HepG2 (cell line): Measurements from ENCODE around the gene DIPK1B. TPM values are rescaled to one million over a fixed set of nuclear protein-coding genes. Genes with fewer than 3 reads are reported as not detected.
A peak's percentile ranks its signal among the peaks of the same experiment; 100 is the strongest.

Experiments
- ATAC-seq: fragments of 200-7000 bp; cut with Tn5 transposase; 3 replicates; pipeline ENCODE4 v1.9.1; 2020; ENCODE audit warnings: mild to moderate bottlenecking, moderate library complexity
- BruUV-seq: library from RNA; stranded (reverse); fragments of 400-500 nt; replicated peaks from 2 replicates; lab custom pipeline; 2021; lab: Mats Ljungman, UMichigan
- CTCF ChIA-PET: fragments of 300-600 bp; formaldehyde crosslinking; extraction: SDS; loops from one replicate; lab custom pipeline; 2021; ENCODE audit warnings: low total read pairs, inconsistent platforms, low intra/inter-chr PET ratio; lab: Yijun Ruan, JAX
- POLR2A ChIA-PET: fragments of 350-600 bp; sonication (Branson Sonifier 250); formaldehyde crosslinking; loops from one replicate; lab custom pipeline; 2020; ENCODE audit warnings: antibody characterized with exemption, inconsistent platforms; lab: Yijun Ruan, JAX
- DNase-seq: peaks from one replicate; pipeline ENCODE4 v3.0.0-alpha.2; 2015; ENCODE audit warnings: low spot score
- FAIRE-seq: peaks from 3 replicates; lab custom pipeline; 2011; peaks lifted over from hg19 to GRCh38; lab: Jason Lieb, UNC
- H2AFZ ChIP-seq: one replicate; pipeline ENCODE4 v1.6.1; 2011; ENCODE audit warnings: low read length, inconsistent platforms
- H3K27ac ChIP-seq: fragments of 300-600 bp; 3 replicates; pipeline ENCODE4 v1.8.0; 2011; ENCODE audit warnings: mixed run types, mild to moderate bottlenecking, mixed read lengths, low read length, inconsistent platforms; ENCODE audit not compliant: insufficient read depth; ENCODE audit errors: extremely low read length
- H3K27me3 ChIP-seq, 2 experiments: fragments of 200-600 bp in 1 of 2; 2 replicates in 1 of 2; 3 replicates in 1 of 2; pipeline versions ENCODE4 v1.6.0 to v1.8.0; 2011; ENCODE audit warnings: low read length in 2 of 2, mild to moderate bottlenecking in 2 of 2, moderate library complexity in 2 of 2, inconsistent platforms in 1 of 2; ENCODE audit not compliant: insufficient read depth in 2 of 2, control insufficient read depth in 1 of 2
- H3K36me3 ChIP-seq, 2 experiments: fragments of 200-600 bp in 1 of 2; replicated peaks in 1 of 2; 2 replicates in 1 of 2; 3 replicates in 1 of 2; pipeline versions ENCODE4 v1.5.1 to v1.8.0; 2011; ENCODE audit warnings: low read length in 2 of 2, inconsistent platforms in 1 of 2; ENCODE audit not compliant: insufficient read depth in 2 of 2, control insufficient read depth in 1 of 2
- H3K4me1 ChIP-seq: 2 replicates; pipeline ENCODE4 v1.5.1; 2012; ENCODE audit warnings: low read length, inconsistent platforms; ENCODE audit not compliant: insufficient read depth
- H3K4me2 ChIP-seq: 2 replicates; pipeline ENCODE4 v1.6.0; 2011; ENCODE audit warnings: low read depth, low read length, inconsistent platforms
- H3K4me3 ChIP-seq, 3 experiments: fragments of 200-600 bp in 1 of 3; sonication (generic), shearing (Covaris generic) in 1 of 3; replicated peaks in 1 of 3; 2 replicates each; pipeline ENCODE4 v1.5.1; 2011 to 2016; ENCODE audit warnings: low read length in 3 of 3, inconsistent platforms in 2 of 3, low read depth in 2 of 3, mild to moderate bottlenecking in 2 of 3, control low read depth in 1 of 3, mixed read lengths in 1 of 3; ENCODE audit not compliant: insufficient read depth in 1 of 3
- H3K79me2 ChIP-seq: one replicate; pipeline ENCODE4 v1.6.1; 2011; ENCODE audit warnings: low read length, inconsistent platforms; ENCODE audit not compliant: insufficient read depth
- H3K9ac ChIP-seq: 2 replicates; pipeline ENCODE4 v1.6.0; 2011; ENCODE audit warnings: mild to moderate bottlenecking, low read depth, low read length, inconsistent platforms; ENCODE audit not compliant: insufficient read depth
- H3K9me3 ChIP-seq: 2 replicates; pipeline ENCODE4 v1.5.1; 2012; ENCODE audit warnings: mild to moderate bottlenecking, low read length
- H4K20me1 ChIP-seq: 2 replicates; pipeline ENCODE4 v1.6.0; 2011; ENCODE audit warnings: inconsistent platforms, mild to moderate bottlenecking, low read length, moderate library complexity; ENCODE audit not compliant: insufficient read depth
- GATA4 ChIP-seq: sonication (generic); IDR thresholded peaks from 2 replicates; pipeline ENCODE4 v1.6.1; 2016; ENCODE audit warnings: antibody characterized with exemption, low read depth, borderline replicate concordance
- ZBTB10 ChIP-seq: sonication (generic); formaldehyde crosslinking; IDR thresholded peaks from 2 replicates; pipeline ENCODE4 v1.4.0; 2020; ENCODE audit warnings: missing genetic modification reagents, borderline replicate concordance
- ZNF510 ChIP-seq: sonication (generic); formaldehyde crosslinking; IDR thresholded peaks from 2 replicates; pipeline ENCODE4 v1.4.0; 2020; ENCODE audit warnings: low read depth, mild to moderate bottlenecking, missing genetic modification reagents
- WGBS: methylation state at CpG from one replicate; pipeline ENCODE4 v1.1.6; 2017; ENCODE audit warnings: low lambda C conversion rate; 5-methylcytosine and 5-hydroxymethylcytosine counted together
- in situ Hi-C: cut with HindIII; loops from 2 replicates; pipeline ENCODE4 v1.10.0; 2017; ENCODE audit warnings: low pct_unique_long_range_greater_than_20kb; ENCODE audit not compliant: extremely low pct_ligation_motif_present
- intact Hi-C: fragments of 100-400 bp; cut with micrococcal nuclease; formaldehyde crosslinking; loops from one replicate; pipeline ENCODE4 v1.10.0; 2022; ENCODE audit not compliant: unreplicated experiment
- polyA plus RNA-seq, 8 experiments: library from polyadenylated mRNA; depleted of rRNA in 3 of 8; stranded (reverse) in 7 of 8; unstranded in 1 of 8; fragments of >200 nt; fragmentation: Illumina TruSeq in 4 of 8; extraction: Trizol in 4 of 8; gene quantifications; 2 replicates each; pipeline versions ENCODE4 v1.2.1 to v1.2.3, GENCODE V29; 2011 to 2016; ENCODE audit warnings: low read depth in 4 of 8, missing spikeins in 1 of 8, mixed read lengths in 1 of 8; ENCODE audit not compliant: insufficient read depth in 1 of 8
- total RNA-seq, 5 experiments: library from RNA; depleted of rRNA; stranded (reverse); fragments of >200 nt; fragmentation: Illumina TruSeq; extraction: Trizol; gene quantifications; 2 replicates each; pipeline ENCODE4 v1.2.3, GENCODE V29; 2016; ENCODE audit warnings: low read depth in 1 of 5
- TF ChIP-seq, protein P1 (sequence below): sonication (generic); formaldehyde crosslinking; IDR thresholded peaks from 2 replicates; pipeline ENCODE4 v1.5.0; 2020; ENCODE audit warnings: mild to moderate bottlenecking, missing genetic modification reagents, borderline replicate concordance

The DIPK1B gene
- total and polyA plus RNA-seq, 2 of the 13 experiments (the other 11 are each of a cell fraction or from before 2014, with no cell fraction given), result 0.18 to 3.9 TPM

DNA sequence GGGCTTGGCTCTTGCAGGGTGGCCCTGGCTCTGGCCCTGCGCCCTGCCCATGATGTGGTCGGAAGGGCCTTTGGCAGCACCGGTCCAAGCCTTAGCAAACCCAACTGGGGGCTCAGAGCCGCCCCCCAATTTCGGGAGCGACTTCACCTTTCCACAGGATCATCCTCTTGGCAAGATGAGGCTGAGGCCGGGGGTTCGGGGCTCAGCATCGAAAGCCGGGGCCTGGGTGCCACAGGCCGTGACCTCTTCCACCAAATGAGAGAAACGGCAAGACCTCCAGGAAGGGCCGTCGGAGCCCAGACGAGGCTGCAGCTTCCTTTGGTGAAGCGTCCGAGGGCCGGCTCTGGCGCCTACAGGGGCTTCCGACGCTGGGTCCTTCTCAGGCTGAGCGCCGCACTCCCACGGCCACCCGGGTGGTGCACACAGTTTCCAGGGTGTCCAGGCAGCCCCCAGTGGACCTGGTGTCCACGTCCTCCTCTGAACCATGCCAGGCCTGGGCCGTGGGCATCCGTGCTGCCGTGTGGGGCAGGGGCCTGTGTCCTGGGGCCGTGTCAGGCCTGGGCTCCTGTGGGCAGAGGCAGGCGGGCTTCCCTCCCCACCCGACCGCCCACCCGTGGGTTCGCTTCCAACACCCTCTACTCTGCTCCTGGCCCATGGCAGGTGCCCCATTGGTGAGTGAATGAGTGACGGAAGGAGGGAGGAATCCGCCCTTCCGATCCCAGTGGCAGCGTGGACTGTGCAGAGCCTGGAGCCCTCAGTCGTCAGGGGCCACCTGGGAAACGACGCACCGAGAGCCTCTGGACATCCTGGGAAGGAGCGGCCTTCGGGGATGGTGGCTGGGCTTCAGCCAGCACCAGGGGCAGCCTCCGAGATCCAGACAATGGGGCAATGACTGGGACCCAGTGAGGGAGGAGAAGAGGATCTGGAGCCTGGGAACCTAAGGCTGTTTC, 19.9 kb upstream of the DIPK1B start:
- H3K27ac ChIP-seq, result no peak overlapping the region
- H3K9me3 ChIP-seq, result no peaks in the 10 kb centered on the region
- DNase-seq (no peak), ATAC-seq (no peak)
- peak overlapping the region in 1 of 3 experiments; percentile 34; a peak in 1 of 6 replicates for H3K4me3 ChIP-seq
- CTCF ChIA-PET, result no interaction called here
- POLR2A ChIA-PET, result no interaction called here
- no peaks in the 10 kb centered on the region for H4K20me1 ChIP-seq
- no peaks in the 10 kb centered on the region for H3K79me2 ChIP-seq
- H3K4me2 ChIP-seq, result peak overlapping the region; percentile 62; the same call in 1 of the 2 replicates
- in situ Hi-C loops, result no loop called here
- BruUV-seq, result no TSS peak
- H3K36me3 ChIP-seq, result no peaks in the 10 kb centered on the region
- TF ChIP-seq ZNF510 (CRISPR knock-in tag), result no peak
- TF ChIP-seq, protein P1, sequence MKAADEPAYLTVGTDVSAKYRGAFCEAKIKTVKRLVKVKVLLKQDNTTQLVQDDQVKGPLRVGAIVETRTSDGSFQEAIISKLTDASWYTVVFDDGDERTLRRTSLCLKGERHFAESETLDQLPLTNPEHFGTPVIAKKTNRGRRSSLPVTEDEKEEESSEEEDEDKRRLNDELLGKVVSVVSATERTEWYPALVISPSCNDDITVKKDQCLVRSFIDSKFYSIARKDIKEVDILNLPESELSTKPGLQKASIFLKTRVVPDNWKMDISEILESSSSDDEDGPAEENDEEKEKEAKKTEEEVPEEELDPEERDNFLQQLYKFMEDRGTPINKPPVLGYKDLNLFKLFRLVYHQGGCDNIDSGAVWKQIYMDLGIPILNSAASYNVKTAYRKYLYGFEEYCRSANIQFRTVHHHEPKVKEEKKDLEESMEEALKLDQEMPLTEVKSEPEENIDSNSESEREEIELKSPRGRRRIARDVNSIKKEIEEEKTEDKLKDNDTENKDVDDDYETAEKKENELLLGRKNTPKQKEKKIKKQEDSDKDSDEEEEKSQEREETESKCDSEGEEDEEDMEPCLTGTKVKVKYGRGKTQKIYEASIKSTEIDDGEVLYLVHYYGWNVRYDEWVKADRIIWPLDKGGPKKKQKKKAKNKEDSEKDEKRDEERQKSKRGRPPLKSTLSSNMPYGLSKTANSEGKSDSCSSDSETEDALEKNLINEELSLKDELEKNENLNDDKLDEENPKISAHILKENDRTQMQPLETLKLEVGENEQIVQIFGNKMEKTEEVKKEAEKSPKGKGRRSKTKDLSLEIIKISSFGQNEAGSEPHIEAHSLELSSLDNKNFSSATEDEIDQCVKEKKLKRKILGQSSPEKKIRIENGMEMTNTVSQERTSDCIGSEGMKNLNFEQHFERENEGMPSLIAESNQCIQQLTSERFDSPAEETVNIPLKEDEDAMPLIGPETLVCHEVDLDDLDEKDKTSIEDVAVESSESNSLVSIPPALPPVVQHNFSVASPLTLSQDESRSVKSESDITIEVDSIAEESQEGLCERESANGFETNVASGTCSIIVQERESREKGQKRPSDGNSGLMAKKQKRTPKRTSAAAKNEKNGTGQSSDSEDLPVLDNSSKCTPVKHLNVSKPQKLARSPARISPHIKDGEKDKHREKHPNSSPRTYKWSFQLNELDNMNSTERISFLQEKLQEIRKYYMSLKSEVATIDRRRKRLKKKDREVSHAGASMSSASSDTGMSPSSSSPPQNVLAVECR (CRISPR knock-in tag), result 0 out of 2 replicates have a peak, but pooled peaks have one; percentile 9
- no peak for TF ChIP-seq ZBTB10 (CRISPR knock-in tag)
- TF ChIP-seq GATA4, result no peak
- TF ChIP-seq, all 625 proteins: peak for 1
- Histone ChIP-seq H3K27me3 (peaks cover 21 to 69% of the 10 kb centered on the region in 2 experiments), H2AFZ (no peak overlapping the region), H3K9ac (no peak overlapping the region), H3K4me1 (peaks cover 66% of the 10 kb centered on the region)
- intact Hi-C loops, result loop anchor here (5.0 kb wide), 1 partner anchor 45 kb away; no protein-coding TSS in a partner anchor
- WGBS, result 49% methylated on average over 9 of the region's 46 CpGs
- FAIRE-seq, result no peak
